GM21619 (cell line): ENCODE measurements around the gene FLOT1.
A peak's percentile ranks its signal among the peaks of the same experiment; 100 is the strongest.

Source experiments
- ATAC-seq: cut with Tn5 transposase; IDR thresholded peaks from one replicate; pipeline ENCODE4 v1.9.1; 2021; ENCODE audit not compliant: unreplicated experiment

Gene FLOT1

GRCh38 chr6:30705620-30706019 lies 36.9 kb downstream of the FLOT1 start:
- no peak for ATAC-seq

GRCh38 chr6:30703821-30704220 lies 38.7 kb downstream of the FLOT1 start:
- ATAC-seq: no peak

DNA sequence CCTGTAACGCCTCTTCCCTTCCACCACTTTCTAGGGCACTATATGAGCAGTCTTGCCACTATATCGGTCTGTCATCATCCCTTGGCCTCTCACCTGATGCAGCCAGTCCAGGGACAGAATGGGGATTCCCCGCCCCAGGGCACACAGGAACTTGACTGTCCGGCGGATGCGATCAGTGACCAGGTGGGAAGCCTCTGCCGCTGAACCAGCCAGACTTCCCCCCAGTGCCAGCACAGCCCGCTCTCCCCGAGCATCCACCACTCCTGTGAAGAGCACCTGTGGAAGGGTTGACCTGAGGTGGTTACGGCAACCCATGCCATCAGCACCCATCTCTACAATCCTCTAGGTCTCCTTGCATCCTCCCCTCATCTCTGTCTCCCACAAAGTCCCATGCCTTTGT lies 39.5 kb downstream of the FLOT1 start:
- no peak for ATAC-seq

DNA sequence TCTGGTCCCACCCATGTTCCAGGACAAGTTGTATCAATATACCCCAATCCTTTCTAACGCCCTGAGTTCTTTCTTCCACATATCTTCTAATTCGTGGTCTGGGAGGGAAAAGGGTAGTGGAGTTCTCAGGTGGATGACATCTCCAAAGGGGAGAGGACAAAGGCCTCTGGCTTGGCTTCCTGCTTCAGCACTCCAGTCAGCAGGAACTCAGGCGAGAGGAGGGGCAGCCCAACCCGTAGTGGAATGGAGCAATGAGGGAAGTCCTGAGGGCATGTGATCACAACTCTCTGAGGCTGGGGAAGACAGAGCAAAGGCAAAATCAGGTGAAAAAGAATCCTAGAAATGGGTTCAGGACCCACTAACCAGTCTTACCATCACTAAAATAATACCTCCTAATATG lies 42.1 kb downstream of the FLOT1 start:
- no peak for ATAC-seq

DNA sequence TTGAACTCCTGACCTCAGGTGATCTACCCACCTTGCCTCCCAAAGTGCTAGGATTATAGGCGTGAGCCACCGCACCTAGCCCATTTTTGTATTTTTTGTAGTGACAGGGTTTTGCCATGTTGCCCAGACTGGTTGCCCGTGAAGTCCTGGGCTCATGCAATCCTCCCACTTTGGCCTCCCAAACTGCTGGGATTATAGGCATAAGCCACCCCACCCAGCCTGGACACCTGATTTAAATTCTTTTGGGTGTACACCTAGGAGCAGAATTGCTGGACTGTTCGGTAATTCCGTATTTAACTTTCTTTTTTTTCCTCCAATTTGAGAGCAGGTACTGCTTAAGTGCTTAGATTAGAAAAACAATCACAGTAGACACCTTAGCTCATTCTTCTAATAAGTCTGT lies 46.1 kb downstream of the FLOT1 start:
- ATAC-seq: no peak

DNA sequence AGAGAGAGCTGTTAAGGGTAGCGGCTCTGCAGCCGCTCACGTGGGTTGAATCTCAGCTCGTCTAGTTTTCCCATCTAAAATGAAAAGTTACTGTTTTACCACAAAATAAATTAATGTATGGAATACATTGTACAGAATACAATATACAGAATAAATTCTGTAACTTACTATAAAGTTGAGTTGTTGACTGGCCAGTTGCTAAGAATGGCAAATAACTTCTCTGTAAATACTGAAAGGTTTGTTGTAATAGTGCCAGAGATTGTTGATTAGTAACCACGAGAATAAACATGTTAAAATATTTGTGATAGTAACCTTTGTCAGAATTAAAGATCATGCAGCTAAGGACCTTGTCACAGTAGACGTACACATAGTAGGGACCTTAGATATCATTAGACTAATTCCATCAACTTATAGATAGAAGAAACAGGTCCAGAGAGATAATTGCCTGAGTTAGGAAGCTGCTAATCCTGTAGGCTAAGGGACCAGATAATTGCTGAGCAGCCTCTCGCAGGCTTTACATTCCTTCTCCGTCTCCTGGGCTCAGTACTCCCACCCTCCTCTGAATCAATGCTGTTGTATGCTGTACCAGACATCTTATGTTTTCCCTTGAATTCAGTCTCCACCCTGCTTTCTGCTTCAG lies 51.2 kb downstream of the FLOT1 start:
- no peak for ATAC-seq

DNA sequence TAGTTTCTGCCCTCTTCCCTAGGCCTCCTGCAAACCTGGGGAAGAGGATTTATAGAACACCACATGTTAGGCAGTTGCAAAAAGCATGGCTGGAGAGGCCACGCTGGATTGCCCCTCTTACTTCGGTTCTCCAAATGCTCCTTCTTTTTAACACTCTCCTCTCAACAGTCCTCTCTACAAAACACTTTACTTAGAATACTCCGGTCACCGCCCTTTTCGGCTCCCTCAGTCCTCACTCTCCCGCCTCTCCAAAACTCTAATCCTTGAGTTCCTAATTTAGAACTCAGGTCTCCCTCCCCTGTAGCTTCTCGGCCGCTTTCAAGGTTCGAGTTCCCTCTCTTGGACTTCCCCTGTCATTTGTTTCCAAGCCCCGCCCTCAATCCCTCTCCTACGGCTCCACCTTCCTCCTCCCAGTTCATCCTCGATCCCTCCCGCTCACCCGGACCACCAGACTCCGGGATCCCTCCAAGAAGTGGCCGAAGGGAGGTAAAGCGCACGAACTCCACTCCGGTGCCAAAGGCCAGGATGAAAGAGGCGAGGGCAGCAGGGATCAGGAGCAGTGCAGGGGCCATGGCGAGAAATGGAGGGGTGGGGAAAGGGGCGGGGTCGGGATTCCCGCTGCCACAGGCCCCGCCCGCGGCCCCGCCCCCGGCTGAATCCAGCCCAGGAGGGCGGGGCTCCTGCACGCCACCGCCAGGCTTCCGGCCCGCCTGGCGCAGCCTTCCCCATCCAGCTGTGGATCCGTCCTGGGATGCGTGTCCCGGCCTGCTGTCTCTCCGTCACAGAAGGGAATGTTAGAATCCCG lies 51.9 kb downstream of the FLOT1 start, which contains the start of gene NRM:
TSS of gene NRM (minus strand) at position 582 of the 805 bp plus-strand sequence. CDS start at position 572, 10 bp downstream.
- peak; percentile 21 for ATAC-seq

- no peak for ATAC-seq
These were observed 52.5 kb downstream of the FLOT1 start for GRCh38 chr6:30689985-30690384.

GRCh38 chr6:30689022-30689865 lies 53.2 kb downstream of the FLOT1 start:
- no peak for ATAC-seq

DNA sequence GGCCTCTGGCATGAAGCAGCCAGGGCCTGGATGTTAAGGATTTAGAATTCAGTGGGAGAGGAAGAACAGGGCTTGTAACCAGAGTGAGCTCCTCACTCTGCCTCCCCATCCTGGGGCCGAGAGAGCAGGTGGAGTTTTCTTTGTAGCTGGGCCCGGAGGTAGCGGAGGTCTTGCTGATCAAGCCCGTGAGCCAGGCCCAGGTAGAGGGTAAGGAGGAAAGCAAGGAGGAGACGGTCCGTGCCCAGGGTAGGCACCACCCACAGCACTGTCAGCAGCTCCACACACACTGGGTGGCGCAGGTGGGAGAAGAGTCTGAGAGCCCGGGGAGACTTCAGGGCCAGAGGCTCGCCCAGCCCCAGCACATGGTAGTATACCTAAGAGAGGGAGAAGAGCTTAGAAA lies 53.9 kb downstream of the FLOT1 start:
- ATAC-seq: no peak

DNA sequence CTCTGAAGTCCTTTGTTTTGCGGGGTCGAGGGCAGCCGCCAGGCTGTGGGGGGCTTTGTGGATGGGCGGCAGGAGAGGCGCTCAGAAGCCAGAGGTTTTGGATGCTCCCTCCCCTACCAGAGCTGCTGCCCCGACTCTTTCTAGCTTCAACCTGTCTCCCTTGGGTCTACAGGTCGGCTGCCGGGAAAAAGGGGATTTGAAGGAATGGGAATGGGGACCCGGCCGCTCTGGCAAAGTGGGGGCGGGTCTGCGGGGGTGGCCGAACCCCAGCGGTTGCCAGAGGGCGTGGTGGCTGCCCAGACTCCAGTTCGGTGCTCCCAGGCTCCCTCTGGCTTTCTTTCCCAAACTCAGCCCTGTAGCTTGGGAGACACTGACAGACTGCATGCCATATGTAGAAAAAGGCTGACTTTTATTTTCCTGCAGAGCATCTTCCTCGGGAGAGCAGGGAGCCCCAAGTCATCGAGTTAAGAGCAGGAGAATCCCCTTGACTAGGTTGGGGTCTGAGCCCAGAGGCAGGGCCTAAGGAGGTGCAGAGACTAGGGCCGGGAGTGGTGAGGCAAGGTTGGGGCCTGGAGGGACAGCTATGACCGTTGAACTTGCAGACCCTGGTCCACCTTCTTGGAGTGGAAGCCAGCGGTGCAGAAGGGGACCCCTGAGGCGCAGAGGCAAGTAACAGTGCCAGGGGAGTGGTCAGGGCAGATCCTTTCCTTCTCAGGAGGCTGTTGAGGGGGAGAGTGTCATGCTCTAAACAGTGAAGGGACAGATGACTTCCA lies 54.6 kb downstream of the FLOT1 start:
- no peak for ATAC-seq

DNA sequence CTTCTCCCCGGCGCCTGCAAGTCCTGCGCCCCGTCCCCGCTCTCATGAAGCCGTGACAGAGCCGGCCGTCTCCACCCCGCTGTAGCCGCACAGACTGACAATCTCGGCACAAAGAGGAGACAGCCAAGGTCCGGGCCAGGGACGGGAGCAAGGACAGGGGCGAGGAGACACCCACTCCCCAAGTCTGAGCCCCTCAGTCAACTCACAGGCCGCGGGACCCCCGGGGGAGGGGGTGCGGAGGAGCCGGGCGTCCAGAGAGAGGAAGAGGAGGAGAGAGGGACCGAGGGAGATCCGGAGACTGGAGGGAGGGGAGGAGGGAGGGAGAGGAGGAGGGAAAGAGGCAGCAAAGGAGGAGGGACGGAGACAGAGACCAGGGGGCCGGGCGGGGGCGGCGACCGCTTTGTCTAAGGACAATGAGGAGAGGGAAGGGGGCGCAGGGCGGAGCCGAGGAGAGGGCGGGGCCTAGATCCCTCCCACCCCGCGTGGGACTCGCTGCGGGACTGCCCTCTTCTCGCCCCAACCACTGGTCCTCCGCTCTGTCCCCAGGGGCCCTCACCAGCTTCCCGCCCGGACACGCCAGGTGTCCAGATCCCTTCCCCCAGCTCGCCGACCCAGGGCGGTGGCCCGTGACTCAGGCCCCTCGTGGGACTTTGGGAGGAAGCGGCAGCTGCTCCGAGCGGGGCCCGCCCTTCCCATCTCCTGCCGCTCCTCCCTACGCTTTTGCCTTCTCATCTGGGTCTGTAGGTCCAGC lies 55.4 kb downstream of the FLOT1 start:
- peak; percentile 43 for ATAC-seq

DNA sequence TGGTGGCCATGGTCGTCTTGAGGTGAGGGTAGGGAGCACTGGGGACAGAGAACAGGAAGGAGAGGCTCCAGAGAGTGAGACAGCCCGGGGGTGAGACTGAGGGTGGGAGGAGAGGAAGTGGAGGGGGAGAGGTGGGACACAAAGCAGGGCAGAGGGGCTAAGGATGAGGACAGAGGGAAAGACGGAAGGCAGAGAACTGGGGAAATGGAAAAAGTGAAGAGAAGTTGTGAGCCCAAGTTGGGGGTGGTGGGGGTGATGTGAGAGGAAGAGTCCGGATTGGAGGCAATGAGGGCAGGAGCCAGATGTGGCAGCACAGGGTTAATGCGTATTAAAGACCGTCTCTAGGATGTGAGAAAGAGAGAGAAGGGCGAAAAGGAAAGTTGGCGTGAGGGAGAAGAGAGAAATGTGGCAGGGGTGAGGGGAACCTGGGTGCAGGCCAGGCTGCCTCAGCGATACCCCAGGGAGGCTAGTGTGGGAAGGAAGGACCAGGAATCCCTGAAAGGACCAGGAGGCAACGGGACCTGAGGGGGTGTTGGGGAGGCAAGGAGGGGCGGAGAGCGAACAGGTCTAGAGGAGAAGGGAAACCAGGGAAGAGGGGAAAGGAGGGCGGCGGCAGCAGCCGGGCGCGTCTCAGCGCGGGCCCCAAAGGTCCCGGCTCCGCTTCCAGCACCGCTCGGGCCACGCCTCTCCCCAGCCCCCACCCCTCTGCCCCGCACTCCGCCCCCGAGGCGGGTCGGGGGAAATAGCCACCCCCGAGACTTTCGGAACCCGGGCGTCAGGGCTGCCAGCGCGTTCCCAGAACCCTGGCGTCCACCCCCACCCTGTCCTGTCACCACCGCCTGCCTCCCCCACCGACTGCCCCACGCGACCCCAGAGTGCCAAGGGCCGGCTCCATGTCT lies 56.2 kb downstream of the FLOT1 start, which contains the start of gene PPP1R18:
TSS of gene PPP1R18 (minus strand) at position 637 of the 899 bp plus-strand sequence. CDS start at position 10, 627 bp downstream.
- no peak for ATAC-seq

DNA sequence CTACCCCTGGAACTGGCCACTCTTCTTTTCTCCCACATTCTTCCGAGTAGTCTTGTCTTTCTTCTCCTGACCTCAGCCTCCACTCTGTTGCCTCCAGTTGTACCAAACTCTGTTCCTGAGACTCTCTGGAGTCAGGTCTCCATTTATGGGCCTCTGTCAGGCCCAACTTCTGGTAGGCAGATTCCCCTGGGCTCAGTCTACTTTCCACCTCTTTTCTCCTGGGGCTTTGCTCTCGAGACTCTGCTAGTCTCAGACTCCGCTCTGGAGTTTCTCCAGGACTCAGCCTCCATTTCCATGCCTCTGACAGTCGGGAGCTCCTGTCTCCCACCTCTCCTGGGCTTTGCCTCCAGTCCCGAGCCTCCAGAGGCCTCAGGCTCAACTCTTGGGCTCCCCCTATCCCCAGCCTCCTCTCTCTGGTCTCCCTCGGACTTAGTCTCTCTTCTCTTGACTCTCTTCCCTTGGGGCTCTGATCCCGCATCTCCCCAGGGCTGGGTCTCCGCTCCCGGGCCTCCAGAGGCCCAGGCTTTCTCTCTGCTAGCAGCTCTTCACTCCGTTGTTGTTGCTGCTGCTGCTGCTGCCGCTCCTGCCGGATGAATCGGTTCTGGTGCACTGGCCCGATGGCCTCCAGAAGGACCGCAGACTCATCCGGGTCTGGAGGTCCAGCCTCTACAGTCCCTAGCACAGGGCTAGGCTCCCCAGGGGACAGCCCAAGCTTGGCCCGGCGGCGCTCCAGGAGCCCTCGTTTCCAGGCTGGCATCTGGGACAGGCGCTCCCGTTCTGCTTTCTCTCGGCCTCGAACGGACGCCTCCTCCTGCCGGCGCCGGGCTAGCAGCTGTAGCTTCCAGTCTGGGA lies 57.1 kb downstream of the FLOT1 start:
- no peak for ATAC-seq

- ATAC-seq: no peak
These were observed 57.9 kb downstream of the FLOT1 start for GRCh38 chr6:30684386-30685156.

DNA sequence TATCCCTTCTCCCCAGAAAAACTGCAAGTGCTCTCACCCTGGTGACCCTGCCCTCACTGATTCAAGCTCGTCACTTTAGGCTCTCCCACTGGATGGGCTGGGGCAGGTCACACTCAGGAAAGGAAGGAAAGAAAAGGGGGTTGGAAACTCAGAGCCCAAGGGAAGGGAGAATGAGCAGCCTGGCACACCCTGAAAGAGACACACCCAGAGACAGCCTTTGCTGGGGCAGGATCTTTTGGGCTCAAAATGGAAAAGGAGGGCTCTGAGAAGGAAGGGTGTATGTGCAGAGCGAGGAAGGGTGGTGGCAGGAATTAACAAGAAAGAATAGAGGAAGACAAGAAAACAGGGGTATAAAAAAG lies 58.5 kb downstream of the FLOT1 start:
- ATAC-seq: no peak

DNA sequence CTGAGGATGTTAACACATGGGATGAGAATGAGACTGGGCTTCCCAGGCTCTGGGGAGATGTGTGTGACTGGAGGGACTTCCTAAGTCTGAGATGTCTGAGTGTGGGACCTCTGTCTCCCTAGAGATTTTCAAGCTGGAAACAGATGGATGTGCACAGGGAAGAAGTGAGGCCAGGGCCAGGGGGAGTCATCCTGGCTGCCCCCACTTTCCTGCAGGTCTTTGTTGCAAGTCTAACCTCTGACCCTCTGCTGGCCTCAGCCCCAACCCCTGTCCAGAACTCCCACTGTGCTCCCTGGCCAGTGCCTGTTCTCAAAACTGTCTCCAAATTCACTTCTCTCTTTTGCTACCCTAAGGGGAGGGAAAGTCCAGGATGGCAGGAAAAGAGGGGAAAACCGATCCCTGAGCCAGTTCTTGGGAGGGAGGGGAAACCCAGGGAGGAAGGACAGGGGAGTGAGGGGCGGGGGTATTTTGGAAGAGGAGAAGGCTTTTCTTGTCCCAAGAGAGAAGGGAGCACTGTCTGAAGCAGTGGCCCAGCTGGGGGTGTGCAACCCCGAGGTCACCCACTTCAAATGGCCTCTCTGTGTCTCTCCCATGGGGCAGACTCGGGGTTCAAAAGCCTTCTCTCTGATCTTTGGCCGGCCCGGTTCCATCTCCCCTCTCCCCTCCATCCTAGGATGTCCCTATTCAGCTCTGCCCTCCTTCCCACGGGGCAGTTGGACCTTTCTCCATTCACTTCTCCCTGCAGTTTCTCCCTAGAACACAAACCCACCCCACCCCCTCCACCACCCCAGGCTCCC lies 59.1 kb downstream of the FLOT1 start:
- no peak for ATAC-seq
